Measurements from ENCODE around the gene PCP2.

DNA sequence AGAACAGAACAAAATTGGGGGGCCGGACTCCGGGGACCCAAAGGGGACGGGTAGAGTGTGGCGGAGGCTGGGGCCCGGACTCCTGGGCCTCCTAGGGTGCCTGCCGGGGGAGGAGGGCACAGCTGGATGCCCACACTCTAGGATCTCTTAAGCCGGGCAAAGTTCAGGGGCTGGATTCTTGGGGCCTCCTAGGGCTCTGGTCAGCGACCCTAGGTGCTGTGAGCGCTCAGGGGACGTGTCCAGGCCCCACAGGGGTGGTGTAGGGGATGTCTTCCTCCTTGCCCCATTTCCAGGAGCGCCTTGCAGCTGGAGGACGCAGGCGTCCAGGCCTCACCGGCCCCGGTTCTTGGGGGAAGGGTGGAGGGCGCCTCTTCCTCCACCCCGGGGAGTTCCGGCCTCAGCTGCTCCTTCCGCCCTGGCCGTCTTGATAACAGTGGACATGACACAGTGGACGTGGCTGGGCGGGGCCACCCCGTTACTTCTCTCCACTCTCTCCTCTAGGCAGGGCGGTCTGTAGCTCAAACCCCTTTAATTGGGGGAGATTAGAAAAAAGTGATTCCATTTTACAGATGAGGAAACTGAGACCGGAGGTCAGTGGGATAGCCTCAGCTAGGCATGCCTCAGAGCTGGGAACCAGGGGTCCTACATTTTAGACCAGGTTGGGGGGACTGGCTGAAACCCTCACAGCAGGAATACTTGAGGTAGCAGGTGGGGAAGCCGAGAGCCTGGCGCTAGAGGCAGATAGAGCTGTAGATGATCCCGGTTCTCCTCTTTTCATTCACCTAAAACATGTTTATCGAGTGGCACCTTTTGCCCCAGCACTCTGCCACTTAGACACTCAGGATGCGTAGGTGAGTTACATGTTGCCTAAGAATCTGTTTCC is 4.1 kb upstream of the PCP2 start:
- no peak for TF ChIP-seq EZH2 (IDR thresholded peaks at IDR 0.05; ENCODE audit: insufficient read depth, poor library complexity, severe bottlenecking)
- no peak for TF ChIP-seq EZH2phosphoT487 (IDR thresholded peaks at IDR 0.05; ENCODE audit: insufficient read depth, low read depth)

Measured in GM23248 (cell line).